ENCODE data around the gene LRRC7. TPM values are rescaled to one million over a fixed set of nuclear protein-coding genes. Genes with fewer than 3 reads are reported as not detected.

The LRRC7 gene
- total RNA-seq, 5 donors from 2014 or later (not counting 1 experiment from before 2014, with no cell fraction given), result 0.13 to 4.0 (median 0.54) TPM

- peaks cover 5 to 15% (median 12%) of the 10 kb centered on the region in 3 donors for H3K9me3 Mint-ChIP-seq
- no peaks in the 10 kb centered on the region for H3K27me3 ChIP-seq (replicated peaks in 1 of 2; ENCODE audit: control insufficient read depth in 2 of 2, extremely low read depth in 1 of 2, insufficient read depth in 2 of 2, low read length in 1 of 2)
- no peaks in the 10 kb centered on the region for H3K4me1 ChIP-seq (ENCODE audit: control insufficient read depth in 1 of 2, extremely low read depth in 1 of 2, insufficient read depth in 2 of 2, low read length in 2 of 2)
- ATAC-seq (replicated peaks in 1 of 4), result no peak
- no peaks in the 10 kb centered on the region for H3K9me3 ChIP-seq
- no peak overlapping the region for H3K4me3 Mint-ChIP-seq
- no peak overlapping the region for H3K4me3 ChIP-seq (ENCODE audit: control insufficient read depth in 1 of 2, extremely low read depth in 1 of 2, low read length in 1 of 2)
- H3K4me1 Mint-ChIP-seq, result no peaks in the 10 kb centered on the region
- H3K27ac ChIP-seq (ENCODE audit: low read length), result no peak overlapping the region
- H3K27ac Mint-ChIP-seq, result no peak overlapping the region
- CTCF ChIA-PET, result no interaction called here
- H3K36me3 Mint-ChIP-seq, result no peaks in the 10 kb centered on the region
- POLR2A ChIA-PET, result interaction anchor here in 1 of 2 donors (0.6 kb wide), 1 partner anchor 149 kb away, joined by 3 read pairs; no protein-coding TSS in a partner anchor
- no peaks in the 10 kb centered on the region for H3K36me3 ChIP-seq (ENCODE audit: control insufficient read depth in 2 of 2, extremely low read depth in 1 of 2, insufficient read depth in 1 of 2, low read length in 1 of 2)
- DNase-seq, result no peak
- 93% methylated on average over 1 of the region's 2 CpGs for WGBS (ENCODE audit: insufficient coverage)
- no peaks in the 10 kb centered on the region for H3K27me3 Mint-ChIP-seq
These were observed 361.8 kb downstream of the LRRC7 start for GRCh38 chr1:69929308-69930057.

GRCh38 chr1:69930396-69930795 lies 362.7 kb downstream of the LRRC7 start:
- no peak overlapping the region for H3K27ac ChIP-seq (ENCODE audit: low read length)
- H3K4me3 ChIP-seq (ENCODE audit: control insufficient read depth in 1 of 2, extremely low read depth in 1 of 2, low read length in 1 of 2), result no peak overlapping the region
- Mint-ChIP-seq H3K27ac (no peak overlapping the region), H3K4me1 (no peaks in the 10 kb centered on the region), H3K27me3 (no peaks in the 10 kb centered on the region), H3K9me3 (peaks cover 5 to 15% (median 12%) of the 10 kb centered on the region in 3 donors), H3K4me3 (no peak overlapping the region), H3K36me3 (no peaks in the 10 kb centered on the region)
- H3K9me3 ChIP-seq, result peaks cover 2% of the 10 kb centered on the region
- POLR2A ChIA-PET, result no interaction called here
- no peaks in the 10 kb centered on the region for H3K4me1 ChIP-seq (ENCODE audit: control insufficient read depth in 1 of 2, extremely low read depth in 1 of 2, insufficient read depth in 2 of 2, low read length in 2 of 2)
- WGBS (ENCODE audit: insufficient coverage), result no CpG with 5 or more reads among the region's 2 CpGs
- ATAC-seq (replicated peaks in 1 of 4) (no peak), DNase-seq (no peak)
- CTCF ChIA-PET, result no interaction called here
- no peaks in the 10 kb centered on the region for H3K36me3 ChIP-seq (ENCODE audit: control insufficient read depth in 2 of 2, extremely low read depth in 1 of 2, insufficient read depth in 1 of 2, low read length in 1 of 2)
- no peaks in the 10 kb centered on the region for H3K27me3 ChIP-seq (replicated peaks in 1 of 2; ENCODE audit: control insufficient read depth in 2 of 2, extremely low read depth in 1 of 2, insufficient read depth in 2 of 2, low read length in 1 of 2)

GRCh38 chr1:69932760-69933159 lies 365.0 kb downstream of the LRRC7 start:
- 84% methylated on average over 3 of the region's 3 CpGs for WGBS (ENCODE audit: insufficient coverage)
- no peak for ATAC-seq (replicated peaks in 1 of 4)
- Histone ChIP-seq H3K27me3 (replicated peaks in 1 of 2; ENCODE audit: control insufficient read depth in 2 of 2, extremely low read depth in 1 of 2, insufficient read depth in 2 of 2, low read length in 1 of 2) (no peaks in the 10 kb centered on the region), H3K36me3 (ENCODE audit: control insufficient read depth in 2 of 2, extremely low read depth in 1 of 2, insufficient read depth in 1 of 2, low read length in 1 of 2) (no peaks in the 10 kb centered on the region), H3K27ac (ENCODE audit: low read length) (no peak overlapping the region), H3K4me3 (ENCODE audit: control insufficient read depth in 1 of 2, extremely low read depth in 1 of 2, low read length in 1 of 2) (no peak overlapping the region), H3K9me3 (peaks cover 2% of the 10 kb centered on the region), H3K4me1 (ENCODE audit: control insufficient read depth in 1 of 2, extremely low read depth in 1 of 2, insufficient read depth in 2 of 2, low read length in 2 of 2) (no peaks in the 10 kb centered on the region)
- Mint-ChIP-seq H3K4me1 (no peaks in the 10 kb centered on the region), H3K27ac (no peak overlapping the region), H3K27me3 (no peaks in the 10 kb centered on the region), H3K4me3 (no peak overlapping the region), H3K9me3 (peaks cover 5 to 12% (median 11%) of the 10 kb centered on the region in 3 donors), H3K36me3 (no peaks in the 10 kb centered on the region)
- ChIA-PET POLR2A (no interaction called here), CTCF (no interaction called here)
- no peak for DNase-seq

- Histone ChIP-seq H3K4me3 (ENCODE audit: control insufficient read depth in 1 of 2, extremely low read depth in 1 of 2, low read length in 1 of 2) (no peak overlapping the region), H3K9me3 (no peaks in the 10 kb centered on the region), H3K27ac (ENCODE audit: low read length) (no peak overlapping the region), H3K4me1 (ENCODE audit: control insufficient read depth in 1 of 2, extremely low read depth in 1 of 2, insufficient read depth in 2 of 2, low read length in 2 of 2) (no peaks in the 10 kb centered on the region), H3K36me3 (ENCODE audit: control insufficient read depth in 2 of 2, extremely low read depth in 1 of 2, insufficient read depth in 1 of 2, low read length in 1 of 2) (no peaks in the 10 kb centered on the region), H3K27me3 (replicated peaks in 1 of 2; ENCODE audit: control insufficient read depth in 2 of 2, extremely low read depth in 1 of 2, insufficient read depth in 2 of 2, low read length in 1 of 2) (no peaks in the 10 kb centered on the region)
- Mint-ChIP-seq H3K4me3 (no peak overlapping the region), H3K27ac (no peak overlapping the region), H3K9me3 (peaks cover 4 to 21% (median 5%) of the 10 kb centered on the region in 3 donors), H3K36me3 (no peaks in the 10 kb centered on the region), H3K27me3 (no peaks in the 10 kb centered on the region), H3K4me1 (no peaks in the 10 kb centered on the region)
- WGBS (ENCODE audit: insufficient coverage), result 81% methylated on average over 3 of the region's 6 CpGs
- DNase-seq (no peak), ATAC-seq (replicated peaks in 1 of 4) (no peak)
- ChIA-PET CTCF (no interaction called here), POLR2A (no interaction called here)
These were observed 372.5 kb downstream of the LRRC7 start for GRCh38 chr1:69940231-69940630.

- no peaks in the 10 kb centered on the region for H3K27me3 ChIP-seq (replicated peaks in 1 of 2; ENCODE audit: control insufficient read depth in 2 of 2, extremely low read depth in 1 of 2, insufficient read depth in 2 of 2, low read length in 1 of 2)
- H3K27ac Mint-ChIP-seq, result no peak overlapping the region
- peaks cover 5 to 22% (median 6%) of the 10 kb centered on the region in 3 donors for H3K9me3 Mint-ChIP-seq
- H3K4me3 ChIP-seq (ENCODE audit: control insufficient read depth in 1 of 2, extremely low read depth in 1 of 2, low read length in 1 of 2), result no peak overlapping the region
- H3K4me3 Mint-ChIP-seq, result no peak overlapping the region
- H3K27me3 Mint-ChIP-seq, result no peaks in the 10 kb centered on the region
- WGBS (ENCODE audit: insufficient coverage), result 38% methylated on average over 1 of the region's 3 CpGs
- H3K36me3 Mint-ChIP-seq, result no peaks in the 10 kb centered on the region
- H3K27ac ChIP-seq (ENCODE audit: low read length), result no peak overlapping the region
- DNase-seq (no peak), ATAC-seq (replicated peaks in 1 of 4) (no peak)
- POLR2A ChIA-PET, result no interaction called here
- H3K9me3 ChIP-seq, result no peaks in the 10 kb centered on the region
- CTCF ChIA-PET, result no interaction called here
- H3K4me1 ChIP-seq (ENCODE audit: control insufficient read depth in 1 of 2, extremely low read depth in 1 of 2, insufficient read depth in 2 of 2, low read length in 2 of 2), result no peaks in the 10 kb centered on the region
- no peaks in the 10 kb centered on the region for H3K4me1 Mint-ChIP-seq
- no peaks in the 10 kb centered on the region for H3K36me3 ChIP-seq (ENCODE audit: control insufficient read depth in 2 of 2, extremely low read depth in 1 of 2, insufficient read depth in 1 of 2, low read length in 1 of 2)
These were observed 373.1 kb downstream of the LRRC7 start for GRCh38 chr1:69940816-69941215.

- POLR2A ChIA-PET, result no interaction called here
- no peak overlapping the region for H3K27ac Mint-ChIP-seq
- Histone ChIP-seq H3K9me3 (no peaks in the 10 kb centered on the region), H3K27ac (ENCODE audit: low read length) (no peak overlapping the region), H3K27me3 (replicated peaks in 1 of 2; ENCODE audit: control insufficient read depth in 2 of 2, extremely low read depth in 1 of 2, insufficient read depth in 2 of 2, low read length in 1 of 2) (no peaks in the 10 kb centered on the region), H3K36me3 (ENCODE audit: control insufficient read depth in 2 of 2, extremely low read depth in 1 of 2, insufficient read depth in 1 of 2, low read length in 1 of 2) (no peaks in the 10 kb centered on the region), H3K4me3 (ENCODE audit: control insufficient read depth in 1 of 2, extremely low read depth in 1 of 2, low read length in 1 of 2) (no peak overlapping the region), H3K4me1 (ENCODE audit: control insufficient read depth in 1 of 2, extremely low read depth in 1 of 2, insufficient read depth in 2 of 2, low read length in 2 of 2) (no peaks in the 10 kb centered on the region)
- no peaks in the 10 kb centered on the region for H3K4me1 Mint-ChIP-seq
- no peaks in the 10 kb centered on the region for H3K36me3 Mint-ChIP-seq
- whole genome bisulfite sequencing (ENCODE audit: insufficient coverage), result no CpG with 5 or more reads among the region's 3 CpGs
- CTCF ChIA-PET, result no interaction called here
- DNase-seq (no peak), ATAC-seq (replicated peaks in 1 of 4) (no peak)
- no peak overlapping the region for H3K4me3 Mint-ChIP-seq
- peaks cover 5 to 22% (median 6%) of the 10 kb centered on the region in 3 donors for H3K9me3 Mint-ChIP-seq
- H3K27me3 Mint-ChIP-seq, result no peaks in the 10 kb centered on the region
These were observed 375.3 kb downstream of the LRRC7 start for GRCh38 chr1:69943030-69943429.

Data from T-cell (primary cell).